ENCODE data around the gene EEF1G.
"Not testable (repeated sequence)": the region's sequence is repeated elsewhere in the genome, so short reads cannot be mapped to it uniquely, and the experiment has no call there.

The EEF1G gene

DNA sequence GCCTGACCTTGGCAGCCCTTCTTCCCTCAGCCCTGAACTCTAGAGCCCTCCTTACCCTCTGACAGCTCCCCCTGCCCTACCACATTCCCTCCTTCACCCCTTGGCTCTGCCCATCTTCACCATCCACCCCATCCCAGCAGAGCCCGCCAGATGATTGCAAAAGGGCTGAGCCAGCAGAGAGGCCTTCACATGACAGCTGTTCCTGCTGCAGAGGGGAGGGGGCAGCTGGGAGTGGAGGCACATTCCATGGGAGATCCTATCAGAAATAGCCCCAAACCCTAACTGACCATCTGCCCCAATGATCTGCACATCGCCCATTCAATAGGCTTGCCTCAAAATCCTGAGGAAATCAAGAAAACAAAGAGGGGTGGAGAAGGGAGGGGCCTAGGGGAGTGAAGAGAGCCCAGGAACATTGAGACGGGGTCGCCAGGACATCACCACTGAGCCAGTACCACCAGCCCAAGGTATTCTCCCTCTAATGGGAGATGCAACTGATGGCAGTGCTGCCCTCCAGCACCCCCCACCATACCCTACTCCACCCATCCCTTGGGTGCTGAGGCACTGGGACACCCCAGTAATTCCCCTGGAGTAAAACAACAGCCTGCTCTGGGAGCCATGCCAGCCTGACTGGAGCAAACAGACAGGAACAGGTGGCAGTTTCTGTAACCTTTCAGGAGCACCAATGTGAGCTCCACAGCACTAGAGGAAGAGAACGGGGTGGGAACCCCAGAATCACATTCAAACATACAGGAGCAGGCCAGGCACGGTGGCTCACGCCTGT lies 19.1 kb downstream of the EEF1G start:
- Mint-ChIP-seq H3K9me3 (no peaks in the 10 kb centered on the region), H3K27me3 (ENCODE audit: low read depth, poor library complexity) (peaks cover 13% of the 10 kb centered on the region), H3K27ac (peak overlapping the region; percentile 11), H3K36me3 (ENCODE audit: low read depth) (peaks cover 21% of the 10 kb centered on the region), H3K4me3 (no peak overlapping the region), H3K4me1 (peaks cover 80% of the 10 kb centered on the region)
- no peak for DNase-seq
- TF ChIP-seq, protein P1, sequence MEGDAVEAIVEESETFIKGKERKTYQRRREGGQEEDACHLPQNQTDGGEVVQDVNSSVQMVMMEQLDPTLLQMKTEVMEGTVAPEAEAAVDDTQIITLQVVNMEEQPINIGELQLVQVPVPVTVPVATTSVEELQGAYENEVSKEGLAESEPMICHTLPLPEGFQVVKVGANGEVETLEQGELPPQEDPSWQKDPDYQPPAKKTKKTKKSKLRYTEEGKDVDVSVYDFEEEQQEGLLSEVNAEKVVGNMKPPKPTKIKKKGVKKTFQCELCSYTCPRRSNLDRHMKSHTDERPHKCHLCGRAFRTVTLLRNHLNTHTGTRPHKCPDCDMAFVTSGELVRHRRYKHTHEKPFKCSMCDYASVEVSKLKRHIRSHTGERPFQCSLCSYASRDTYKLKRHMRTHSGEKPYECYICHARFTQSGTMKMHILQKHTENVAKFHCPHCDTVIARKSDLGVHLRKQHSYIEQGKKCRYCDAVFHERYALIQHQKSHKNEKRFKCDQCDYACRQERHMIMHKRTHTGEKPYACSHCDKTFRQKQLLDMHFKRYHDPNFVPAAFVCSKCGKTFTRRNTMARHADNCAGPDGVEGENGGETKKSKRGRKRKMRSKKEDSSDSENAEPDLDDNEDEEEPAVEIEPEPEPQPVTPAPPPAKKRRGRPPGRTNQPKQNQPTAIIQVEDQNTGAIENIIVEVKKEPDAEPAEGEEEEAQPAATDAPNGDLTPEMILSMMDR (IDR thresholded peaks at IDR 0.05) = no peak

DNA sequence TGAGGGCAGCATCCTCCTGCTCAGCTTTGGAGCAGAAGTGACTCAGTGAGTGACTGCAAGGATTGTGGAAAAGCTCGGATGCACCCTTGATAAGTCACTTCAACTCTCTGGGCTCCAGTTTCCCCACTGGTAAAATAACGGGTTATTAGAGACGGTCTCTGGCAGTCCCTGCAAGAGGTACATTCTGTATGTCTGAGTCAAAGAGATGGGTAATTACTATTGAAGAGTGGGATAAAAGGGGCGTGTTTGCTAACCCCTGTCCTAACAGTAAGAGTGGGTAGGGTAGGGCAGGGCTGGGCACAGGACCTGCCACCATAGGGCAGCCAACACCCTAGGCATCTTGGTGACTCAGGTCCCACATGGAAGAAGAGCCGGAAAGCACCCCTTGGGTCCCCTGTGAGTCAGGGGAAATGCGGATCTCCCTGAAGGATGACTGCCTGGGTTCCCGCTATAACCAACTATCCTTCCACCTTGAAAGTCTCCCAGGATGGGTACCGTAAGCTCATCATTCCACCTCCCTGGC lies 19.8 kb downstream of the EEF1G start:
- Mint-ChIP-seq H3K4me1 (peaks cover 76% of the 10 kb centered on the region), H3K4me3 (no peak overlapping the region), H3K27ac (peak overlapping the region; percentile 95), H3K27me3 (ENCODE audit: low read depth, poor library complexity) (peaks cover 16% of the 10 kb centered on the region), H3K9me3 (no peaks in the 10 kb centered on the region), H3K36me3 (ENCODE audit: low read depth) (peaks cover 15% of the 10 kb centered on the region)
- DNase-seq = no peak
- TF ChIP-seq, protein P1 (IDR thresholded peaks at IDR 0.05) = no peak

DNA sequence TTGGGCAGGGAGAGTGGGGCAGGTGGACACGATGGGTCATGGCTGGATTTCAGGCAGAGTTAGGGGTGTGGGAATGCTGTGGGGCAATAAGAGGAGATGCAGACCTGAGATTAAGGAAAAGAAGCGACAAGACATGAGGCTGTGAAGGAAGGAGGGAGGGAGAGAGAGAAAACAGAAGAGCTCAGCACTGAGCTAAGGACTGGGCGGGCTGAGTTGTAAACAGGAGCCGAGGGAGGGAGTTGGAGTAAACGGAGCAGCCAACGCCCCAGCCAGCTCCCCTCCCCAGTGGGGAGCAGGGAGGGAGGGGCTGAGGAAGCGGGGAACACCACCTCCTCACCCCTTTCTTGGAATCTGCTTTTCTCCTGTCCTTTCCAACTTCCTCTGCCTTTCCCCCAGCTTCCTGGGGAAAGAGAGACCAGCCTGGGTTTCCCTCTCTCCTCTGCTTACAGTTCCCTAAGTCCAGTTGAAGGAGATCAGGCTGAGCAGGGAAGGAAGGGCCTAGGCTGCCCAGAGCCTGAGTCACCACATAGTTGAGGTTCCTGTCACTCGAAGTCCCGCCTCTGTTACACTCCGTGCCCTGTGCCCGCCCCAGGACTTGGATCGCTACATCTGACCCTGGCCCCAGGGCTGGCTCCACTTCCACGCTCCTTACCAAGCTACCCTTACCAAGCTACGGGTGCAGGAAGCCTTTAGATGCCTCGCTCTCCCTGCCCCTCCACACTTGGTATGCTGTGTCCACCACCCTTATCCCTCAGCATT lies 20.4 kb downstream of the EEF1G start:
- TF ChIP-seq, protein P1 (IDR thresholded peaks at IDR 0.05) = no peak
- H3K4me3 Mint-ChIP-seq = peak overlapping the region; percentile 45
- H3K27ac Mint-ChIP-seq = peak overlapping the region; percentile 95
- DNase-seq = peak; percentile 47
- peaks cover 23% of the 10 kb centered on the region for H3K27me3 Mint-ChIP-seq (ENCODE audit: low read depth, poor library complexity)
- H3K4me1 Mint-ChIP-seq = peaks cover 82% of the 10 kb centered on the region
- H3K36me3 Mint-ChIP-seq (ENCODE audit: low read depth) = peaks cover 9% of the 10 kb centered on the region
- H3K9me3 Mint-ChIP-seq = no peaks in the 10 kb centered on the region

DNA sequence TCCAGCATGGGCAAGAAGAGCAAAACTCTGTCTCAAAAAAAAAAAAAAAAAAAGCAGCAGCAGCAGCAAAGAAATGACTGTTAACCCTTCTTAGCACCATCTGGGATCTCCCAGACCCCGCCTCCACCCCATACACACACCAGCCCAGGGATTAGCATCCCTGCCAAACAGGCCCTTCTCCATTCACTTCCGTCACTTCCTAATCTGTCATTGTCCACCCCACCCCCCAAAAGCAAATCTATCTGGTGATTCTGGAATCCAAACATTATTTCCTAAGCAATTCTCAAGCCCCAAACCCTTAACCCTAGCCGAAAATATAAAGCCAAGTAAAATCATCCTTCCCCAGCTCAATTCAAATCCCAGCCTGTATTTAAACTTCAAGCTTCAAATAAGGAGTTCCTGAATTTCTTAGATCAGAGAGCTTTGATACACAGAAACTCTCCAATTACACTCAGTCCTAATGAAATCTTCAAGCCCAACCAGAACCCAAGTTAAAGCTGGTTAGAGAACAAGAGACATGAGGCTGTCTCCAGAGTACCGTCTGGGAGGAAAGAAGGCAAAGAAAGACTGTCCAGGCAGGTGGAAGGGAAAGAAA lies 21.1 kb downstream of the EEF1G start:
- TF ChIP-seq, protein P1 (IDR thresholded peaks at IDR 0.05) = no peak
- peak overlapping the region; percentile 37 for H3K4me3 Mint-ChIP-seq
- DNase-seq = no peak
- H3K27ac Mint-ChIP-seq = peak overlapping the region; percentile 95
- peaks cover 9% of the 10 kb centered on the region for H3K36me3 Mint-ChIP-seq (ENCODE audit: low read depth)
- peaks cover 89% of the 10 kb centered on the region for H3K4me1 Mint-ChIP-seq
- H3K27me3 Mint-ChIP-seq (ENCODE audit: low read depth, poor library complexity) = peaks cover 29% of the 10 kb centered on the region
- no peaks in the 10 kb centered on the region for H3K9me3 Mint-ChIP-seq

DNA sequence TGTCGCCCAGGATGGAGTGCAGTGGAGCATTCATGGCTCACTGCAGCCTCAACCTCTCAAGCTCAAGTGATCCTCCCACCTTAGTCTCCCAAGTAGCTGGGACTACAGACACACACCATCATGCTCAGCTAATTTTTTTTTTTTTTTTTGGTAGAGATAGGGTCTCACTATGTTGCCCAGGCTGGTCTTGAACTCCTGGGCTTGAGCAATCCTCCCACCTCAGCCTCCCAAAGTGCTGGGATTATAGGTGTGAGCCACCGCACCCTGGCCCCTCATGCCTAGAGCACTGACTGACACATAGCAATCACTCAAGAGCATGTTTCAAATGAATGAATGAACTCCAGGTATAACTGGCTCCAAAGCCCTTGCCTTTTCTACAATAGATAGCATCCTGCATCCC lies 23.2 kb downstream of the EEF1G start:
- not testable (repeated sequence) for DNase-seq; H3K9me3 Mint-ChIP-seq; H3K4me3 Mint-ChIP-seq; H3K27ac Mint-ChIP-seq; H3K36me3 Mint-ChIP-seq (ENCODE audit: low read depth)
- peaks cover 75% of the 10 kb centered on the region for H3K4me1 Mint-ChIP-seq
- peaks cover 33% of the 10 kb centered on the region for H3K27me3 Mint-ChIP-seq (ENCODE audit: low read depth, poor library complexity)
